PFSK-1 (cell line): Measurements from ENCODE around the gene STX2.

Experiments used
- POLR2AphosphoS5 ChIP-seq: IDR thresholded peaks from 2 replicates; pipeline ENCODE4 v1.6.1; 2012; ENCODE audit warnings: low read depth, mild to moderate bottlenecking, control low read depth, low read length, moderate library complexity
- SIN3A ChIP-seq: IDR thresholded peaks from 2 replicates; pipeline ENCODE4 v1.6.1; 2012; ENCODE audit warnings: mild to moderate bottlenecking, low read length, moderate library complexity, borderline replicate concordance; ENCODE audit not compliant: insufficient read depth
- TAF1 ChIP-seq: IDR thresholded peaks from 2 replicates; pipeline ENCODE4 v1.6.1; 2012; ENCODE audit warnings: low read length, control low read depth, borderline replicate concordance; ENCODE audit not compliant: insufficient read depth

DNA sequence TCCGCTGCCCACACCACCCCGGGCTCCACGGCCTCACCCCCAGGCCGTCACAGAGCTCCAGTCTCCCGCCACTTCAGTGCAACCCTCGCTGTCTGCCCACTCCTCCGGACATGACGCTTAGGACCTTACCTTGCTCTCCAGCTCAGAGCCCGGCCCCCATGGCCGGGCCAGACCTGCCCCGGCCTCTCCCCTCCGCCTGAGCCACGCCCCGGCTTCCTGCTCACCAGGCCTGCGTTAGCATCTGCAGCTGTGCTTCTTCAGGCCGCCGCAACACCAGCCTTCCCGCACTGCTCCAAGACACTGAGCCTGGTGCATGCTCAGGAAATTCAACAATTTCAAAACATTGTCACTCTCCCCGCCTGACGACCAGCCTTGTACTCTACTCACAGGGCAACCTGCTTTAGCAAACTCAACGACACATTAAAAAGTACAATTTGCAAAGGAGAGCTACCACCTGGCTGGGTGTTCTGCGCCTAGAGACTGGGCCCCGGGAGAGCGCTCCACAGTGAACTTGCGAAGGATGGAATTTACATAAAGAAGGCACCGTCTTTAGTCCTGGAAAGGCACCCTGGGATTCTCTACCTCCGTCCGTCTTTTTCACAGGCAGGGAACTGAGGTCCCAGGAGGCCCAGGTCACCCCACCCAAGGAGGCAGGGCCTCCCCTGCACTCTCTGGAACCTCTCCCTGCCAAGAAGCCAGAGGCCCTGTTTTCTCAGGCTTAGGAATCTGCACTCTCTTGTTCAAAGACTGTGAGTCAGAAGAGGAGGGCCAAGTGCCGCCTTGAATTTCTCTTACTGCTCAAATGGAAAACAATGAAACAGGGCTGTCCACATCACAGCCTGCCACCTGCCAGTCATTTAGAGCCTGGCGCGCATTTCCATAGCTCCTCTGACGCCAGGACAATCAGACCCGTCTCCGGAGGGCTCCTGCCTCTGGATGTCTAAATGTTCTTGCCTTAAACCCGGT is 51.3 kb downstream of the STX2 start:
- no peak for TF ChIP-seq POLR2AphosphoS5
- TF ChIP-seq TAF1 = no peak
- TF ChIP-seq SIN3A = no peak
